Activated naive CD4-positive, alpha-beta T cell treated with Interleukin-2 at 50 U/mL for 16 hours (primary cell): Measurements from ENCODE around the gene PYROXD2.

ENCODE experiments used
- DNase-seq: peaks from one replicate; pipeline ENCODE4 v3.0.0-alpha.2; 2020

PYROXD2 gene

DNA sequence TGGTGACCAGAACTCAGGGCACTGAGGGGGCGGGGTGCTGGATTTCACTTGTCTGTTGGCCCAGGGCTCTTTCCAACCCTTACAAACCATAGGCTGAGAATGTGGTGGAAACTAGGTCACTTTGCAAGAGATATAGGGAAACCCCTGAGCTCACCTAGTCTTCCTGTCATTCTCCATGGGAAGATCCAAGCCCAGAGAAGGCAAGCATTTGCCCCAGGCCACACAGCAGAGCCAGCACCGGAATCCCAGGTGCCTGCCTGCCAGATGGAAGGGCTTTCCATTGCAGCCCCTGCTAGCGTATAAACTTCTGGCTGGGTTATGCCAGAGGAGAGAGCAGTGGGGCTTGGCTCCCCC, 427 bp downstream of the PYROXD2 start:
- no peak for DNase-seq

GRCh38 chr10:98411768-98412167, 3.2 kb downstream of the PYROXD2 start:
- no peak for DNase-seq

DNA sequence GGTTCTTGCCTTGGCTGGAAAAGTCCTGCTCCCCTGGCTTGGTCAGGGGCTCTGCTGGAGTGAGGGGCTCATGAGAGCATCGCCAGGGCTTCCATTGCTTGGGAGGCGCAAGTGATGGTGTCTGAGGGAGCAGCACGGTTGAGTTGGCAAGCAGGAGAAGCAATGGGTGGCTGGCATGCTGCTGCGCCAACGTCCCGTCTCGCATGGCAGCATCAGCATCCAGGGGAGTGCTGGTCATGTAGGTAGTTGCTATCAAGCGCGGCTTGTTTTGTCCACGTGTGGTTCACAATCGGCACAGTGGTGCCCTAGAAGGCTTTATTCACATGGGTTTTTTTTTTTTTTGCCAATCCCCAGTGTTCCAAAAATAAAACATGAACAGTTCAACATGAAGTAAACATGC, 3.8 kb downstream of the PYROXD2 start:
- no peak for DNase-seq

DNA sequence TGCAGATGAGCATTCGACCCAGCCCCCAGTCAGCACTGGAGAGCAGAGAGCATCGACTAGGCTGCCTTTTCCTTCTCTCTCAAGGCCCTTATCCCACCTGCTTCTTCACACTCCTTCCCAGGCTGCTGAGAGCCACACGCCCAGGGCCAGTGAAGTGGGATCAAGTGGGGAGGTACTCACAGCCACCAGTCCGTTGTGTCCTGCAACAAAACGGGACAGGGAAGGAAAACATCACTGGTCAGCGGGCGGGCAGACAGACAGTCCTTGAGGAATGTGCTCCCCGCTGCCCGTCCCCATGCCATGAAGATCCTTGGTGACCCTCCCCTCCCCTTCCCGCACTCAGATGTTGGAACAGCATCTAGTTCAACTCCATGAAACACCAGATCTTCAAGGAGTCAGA, 4.2 kb downstream of the PYROXD2 start:
- no peak for DNase-seq

DNA sequence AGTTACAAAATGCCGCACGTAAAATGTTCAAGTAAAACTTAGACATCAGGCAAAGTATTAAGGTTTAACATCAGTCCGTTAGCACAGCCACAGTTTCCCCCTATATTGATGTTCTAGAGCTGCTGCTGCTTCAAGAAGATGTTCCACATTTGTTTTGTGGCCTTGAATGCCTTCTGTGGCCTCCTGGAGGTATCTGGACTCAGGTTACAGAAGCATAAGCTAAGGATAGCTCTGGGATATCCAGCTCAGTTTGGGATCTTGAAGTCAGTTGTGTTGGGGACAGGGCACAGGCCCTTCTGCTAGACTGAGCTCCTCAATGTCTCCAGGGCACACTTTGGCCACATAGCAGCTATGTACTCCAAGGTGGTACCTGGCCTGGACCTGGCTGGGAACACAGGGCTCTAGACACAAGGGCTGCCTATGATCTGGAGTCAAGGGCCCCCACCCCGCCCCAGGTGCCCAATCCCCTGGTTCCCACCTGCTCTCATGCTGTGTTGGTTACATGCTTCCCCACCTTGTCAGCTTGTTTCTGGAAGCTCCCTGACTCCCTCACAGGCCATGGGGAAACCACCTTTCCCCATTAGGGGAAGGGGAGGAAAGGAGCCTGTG, 4.7 kb downstream of the PYROXD2 start:
- no peak for DNase-seq

GRCh38 chr10:98408799-98409198, 6.2 kb downstream of the PYROXD2 start:
- DNase-seq: no peak

- no peak for DNase-seq
Measured at GRCh38 chr10:98407744-98408241, 7.2 kb downstream of the PYROXD2 start.

DNA sequence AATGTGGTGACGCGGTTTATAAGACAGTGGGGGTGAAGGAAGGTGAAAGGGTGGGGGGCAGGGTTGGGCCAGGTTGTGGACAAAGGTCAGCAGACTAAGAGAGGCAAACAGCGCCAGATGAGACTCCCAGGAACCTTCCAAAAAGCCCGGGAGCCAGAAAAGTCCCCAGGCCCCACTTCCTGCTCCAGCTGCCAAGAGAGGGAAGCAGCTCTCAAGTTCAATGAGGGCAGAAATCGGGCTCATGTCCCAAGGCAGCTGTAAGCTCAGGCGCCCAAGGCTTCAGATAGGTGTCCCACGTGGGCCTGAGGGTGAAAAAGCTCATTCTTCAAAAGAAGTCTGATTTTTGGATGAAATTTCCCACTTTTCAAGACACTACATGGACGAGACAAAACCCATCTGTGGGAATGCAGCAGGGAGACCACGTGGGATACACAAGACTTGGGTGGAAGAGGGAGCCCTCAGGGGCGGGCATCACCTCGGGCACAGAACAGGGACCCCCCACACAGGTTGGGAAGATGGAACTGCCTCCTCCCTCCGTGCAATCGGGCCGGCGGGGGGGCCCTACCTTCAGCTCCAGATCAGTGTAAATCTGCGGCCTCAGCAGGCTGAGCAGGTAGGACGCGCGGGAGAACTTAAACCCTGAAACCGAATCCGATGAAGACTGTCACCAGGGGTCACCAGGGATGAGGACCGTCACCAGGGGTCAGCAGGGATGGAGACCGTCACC, 7.8 kb downstream of the PYROXD2 start:
- DNase-seq: no peak

DNA sequence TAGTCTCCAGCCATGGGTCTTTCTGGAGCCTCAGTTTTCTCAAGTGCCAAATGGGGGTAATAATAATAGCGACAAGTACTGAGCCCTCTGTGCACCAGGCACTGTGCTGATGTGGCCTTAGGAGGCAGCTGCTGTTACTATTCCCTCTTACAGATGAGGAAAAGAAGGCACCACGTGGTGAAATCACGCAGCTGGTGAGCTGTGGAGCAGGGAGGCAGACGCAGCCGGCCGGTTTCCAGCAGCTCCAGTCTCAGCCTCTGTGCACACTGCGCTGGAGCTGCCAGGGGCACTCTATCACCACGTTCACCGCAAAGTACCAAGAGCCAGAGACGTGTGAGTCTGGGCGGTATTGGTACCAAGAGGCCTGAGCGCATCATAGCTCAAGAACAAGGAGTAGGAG, 9.6 kb downstream of the PYROXD2 start:
- no peak for DNase-seq

DNA sequence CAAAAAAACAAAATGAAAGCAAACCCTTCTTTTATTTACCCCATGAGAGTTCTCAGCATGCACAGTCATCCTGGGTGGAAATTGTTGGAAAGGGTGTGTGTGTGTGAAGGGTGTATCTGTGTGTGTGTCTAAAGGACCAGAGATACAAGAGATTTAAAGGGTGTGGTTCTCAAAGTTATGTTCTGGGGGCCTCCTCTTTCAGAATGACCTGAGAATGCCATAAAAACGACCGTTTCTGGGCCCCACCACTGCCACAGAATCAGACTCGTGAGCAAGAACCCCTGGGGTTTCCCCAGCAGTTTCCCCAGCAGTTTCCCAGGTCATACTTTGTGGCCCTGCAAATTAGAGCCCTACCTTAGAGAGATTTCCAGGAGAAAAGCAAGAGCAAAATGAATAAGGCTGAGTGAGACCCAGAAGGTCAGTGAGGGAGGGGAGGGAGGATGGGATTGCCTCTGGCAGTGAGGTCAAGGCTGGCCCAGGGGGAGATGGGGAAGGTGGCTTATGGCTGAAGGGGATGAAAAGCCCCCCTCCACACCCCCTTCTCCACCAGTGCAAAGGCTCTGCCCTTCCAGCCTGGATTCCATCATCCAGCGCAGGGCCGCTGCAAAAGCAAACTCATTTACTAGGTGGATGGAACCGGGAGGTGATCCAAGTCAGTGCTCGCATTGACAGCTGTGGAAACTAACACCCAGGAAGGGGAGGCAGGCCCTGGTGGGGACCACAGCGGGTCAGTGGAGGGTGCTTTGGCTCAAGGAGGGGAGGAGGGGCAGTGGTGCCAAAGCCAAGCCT, 10.2 kb downstream of the PYROXD2 start:
- DNase-seq: no peak

DNA sequence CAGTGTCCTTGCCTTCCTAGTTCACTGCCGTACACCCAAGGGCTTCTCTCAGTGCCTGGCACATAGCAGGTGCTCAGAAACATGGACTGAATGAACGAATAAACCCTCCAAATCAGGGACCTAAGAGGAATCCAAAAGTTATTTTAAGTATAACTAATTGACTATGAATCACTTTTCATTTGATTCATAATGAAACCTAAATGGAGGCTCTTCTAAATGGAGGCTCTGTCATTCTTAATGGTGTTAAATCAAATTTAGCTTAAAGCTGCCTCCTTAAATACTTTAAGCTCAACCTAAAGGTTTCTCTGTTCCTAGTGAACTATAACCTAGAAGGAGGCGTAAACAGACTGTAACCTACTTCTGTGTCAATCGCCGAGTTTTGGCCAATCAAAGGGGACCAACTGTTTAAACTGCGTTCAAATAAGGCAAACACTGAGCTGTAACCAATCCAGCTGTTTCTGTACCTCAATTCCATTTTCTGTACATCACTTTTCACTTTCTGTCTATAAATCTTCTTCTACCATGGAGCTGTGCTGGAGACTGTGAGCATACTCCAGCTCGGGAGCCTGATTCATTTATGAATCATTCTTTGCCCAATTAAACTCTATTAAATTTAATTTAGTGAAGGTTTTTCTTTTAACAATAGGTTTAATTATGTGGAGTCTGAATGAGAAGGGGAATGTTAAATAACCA, 11.0 kb downstream of the PYROXD2 start:
- no peak for DNase-seq

- no peak for DNase-seq
Measured at GRCh38 chr10:98402931-98403718, 11.9 kb downstream of the PYROXD2 start.

GRCh38 chr10:98402478-98402877, 12.5 kb downstream of the PYROXD2 start:
- no peak for DNase-seq

DNA sequence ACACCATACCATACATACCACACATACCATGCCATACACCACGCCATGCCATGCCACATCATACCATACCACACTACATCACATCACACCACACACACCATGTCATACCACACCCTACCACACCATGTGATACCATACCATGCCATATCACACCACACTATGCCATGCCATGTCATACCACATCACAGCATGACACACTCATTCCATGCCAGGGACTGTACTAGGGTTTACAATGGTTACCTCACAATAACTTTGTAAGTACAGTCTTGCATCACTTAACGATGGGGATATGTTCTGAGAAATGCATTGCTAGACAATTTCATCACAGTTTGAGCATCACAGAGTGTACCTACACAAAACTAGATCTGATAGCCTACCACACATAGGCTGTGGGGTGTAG, 14.5 kb downstream of the PYROXD2 start:
- no peak for DNase-seq

GRCh38 chr10:98399784-98400183, 15.2 kb downstream of the PYROXD2 start:
- DNase-seq: no peak

- no peak for DNase-seq
Measured at GRCh38 chr10:98397089-98397600, 17.8 kb downstream of the PYROXD2 start.

DNA sequence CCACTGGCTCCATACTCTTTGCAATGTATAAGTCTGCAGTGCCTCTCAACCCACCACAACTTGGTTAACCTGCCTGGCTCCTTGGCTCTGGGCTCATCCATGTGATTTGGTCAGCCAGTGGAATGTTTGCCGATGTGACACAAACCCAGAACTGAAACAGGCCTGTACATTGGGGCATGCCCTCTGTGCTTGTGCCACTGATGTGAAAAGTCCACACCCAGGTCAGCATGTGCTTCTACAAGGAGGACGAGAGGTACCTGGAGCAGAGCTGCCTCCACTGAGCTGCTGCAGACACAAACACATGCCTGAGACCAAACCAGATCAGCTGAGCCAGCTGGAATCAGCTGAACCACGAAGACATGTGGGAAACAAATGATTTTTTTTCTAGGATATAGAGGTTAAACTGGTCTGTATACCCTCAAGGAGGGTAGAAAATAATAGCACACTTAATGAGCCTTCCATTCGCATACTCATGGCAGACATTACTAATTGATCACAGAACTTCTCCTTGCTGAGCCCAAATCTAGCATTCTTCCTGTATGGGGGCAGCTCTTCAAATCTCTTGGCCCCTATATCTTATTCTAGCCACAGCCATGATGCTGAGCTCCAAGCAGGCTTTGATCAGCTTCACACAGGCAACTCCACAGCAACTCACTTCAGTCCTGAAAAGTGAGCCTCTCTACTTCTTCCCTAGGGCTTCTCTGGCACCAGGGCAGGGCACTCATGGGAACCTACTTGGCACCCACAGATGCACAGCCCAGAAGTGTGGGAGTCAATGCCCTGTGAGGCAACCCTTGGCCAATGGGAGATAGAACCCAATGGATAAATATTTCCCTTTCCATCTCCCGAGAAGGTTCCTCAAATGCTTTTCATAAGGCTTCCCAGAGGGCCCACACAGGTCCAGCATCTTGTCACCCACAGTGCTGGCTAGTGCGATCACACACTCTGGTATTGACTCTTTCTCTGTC, 18.6 kb downstream of the PYROXD2 start:
- DNase-seq: no peak

DNA sequence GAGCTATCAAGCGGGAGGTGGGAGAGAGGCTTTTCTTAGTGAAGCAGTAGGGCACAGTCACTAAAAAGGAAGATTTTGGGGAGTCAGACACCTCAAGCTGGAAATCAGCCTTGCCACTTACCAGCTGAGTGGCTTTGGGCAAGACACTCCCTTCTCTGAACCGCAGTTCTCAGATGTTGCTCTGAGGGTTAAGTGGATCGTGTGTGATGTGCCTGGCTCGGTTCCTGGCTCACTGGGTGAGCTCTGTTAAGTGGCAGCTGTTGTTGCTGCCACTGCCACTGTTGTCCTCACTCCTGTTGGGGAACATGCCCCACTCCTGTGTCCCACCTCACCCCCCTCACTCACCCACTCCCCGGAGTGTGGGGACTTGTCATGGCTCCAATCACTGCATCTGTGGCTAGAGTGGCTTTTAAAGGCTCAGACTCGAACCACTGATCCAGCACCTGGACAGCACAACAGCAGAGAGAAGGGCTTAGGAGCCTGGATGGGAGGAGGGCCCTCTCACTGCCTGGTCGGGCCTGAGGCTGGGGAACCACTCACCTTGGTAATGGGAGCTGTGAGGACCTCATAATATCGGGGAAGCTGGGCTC, 20.0 kb downstream of the PYROXD2 start:
- DNase-seq: no peak

- no peak for DNase-seq
Measured at GRCh38 chr10:98391578-98391991, 23.4 kb downstream of the PYROXD2 start.

DNA sequence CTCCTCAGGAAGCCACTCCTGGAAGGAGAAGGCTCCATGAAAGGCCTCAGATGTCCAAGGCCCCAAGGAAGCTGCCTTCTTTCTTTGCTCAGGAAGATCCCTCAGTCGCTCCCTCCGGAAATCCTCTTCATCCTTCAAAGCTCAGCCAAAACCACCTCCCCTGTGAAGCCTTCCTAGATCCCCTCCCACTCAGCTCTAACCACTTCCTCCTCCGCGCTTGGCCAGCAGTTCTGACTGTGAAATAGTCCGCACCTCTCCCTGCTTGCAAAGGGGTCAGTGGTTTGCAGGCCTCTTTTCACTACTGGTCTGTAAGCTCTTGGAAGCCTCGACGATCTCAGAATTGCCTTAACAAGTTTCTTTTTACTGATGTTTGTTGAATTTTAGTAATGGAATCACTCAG, 23.9 kb downstream of the PYROXD2 start:
- no peak for DNase-seq

DNA sequence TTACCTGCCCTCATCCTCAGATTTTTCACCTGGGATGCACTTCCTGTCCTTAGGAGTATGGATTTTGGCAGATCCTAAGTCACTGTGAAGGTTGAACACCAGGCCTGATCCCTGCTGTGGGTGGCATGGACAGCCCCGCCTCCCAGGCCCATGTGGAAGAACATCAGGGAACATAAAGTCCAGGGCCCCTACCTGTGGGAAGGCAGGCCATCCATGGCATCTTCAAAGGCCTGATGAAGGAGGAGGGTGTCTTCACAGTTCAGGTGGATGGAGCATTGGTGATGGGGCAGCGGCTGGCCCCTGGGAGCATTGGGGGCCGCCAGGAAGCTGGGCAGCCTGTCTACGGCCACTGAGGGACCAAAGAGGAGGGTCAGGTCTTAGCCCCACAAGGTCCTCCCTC, 24.6 kb downstream of the PYROXD2 start:
- DNase-seq: no peak
